Keratinocyte (primary cell): ENCODE results near the gene CDYL2. TPM values are rescaled to one million over a fixed set of nuclear protein-coding genes. Genes with fewer than 3 reads are reported as not detected.

Experiments
- DNase-seq: peaks from one replicate; pipeline ENCODE4 v3.0.0-alpha.2; 2011; ENCODE audit warnings: low read depth, missing footprints, low spot score
- FAIRE-seq: peaks from 2 replicates; lab custom pipeline; 2011; peaks lifted over from hg19 to GRCh38; lab: Jason Lieb, UNC
- H2AFZ ChIP-seq: 2 replicates; pipeline ENCODE4 v1.6.0; 2012; ENCODE audit warnings: low read length, control low read depth, inconsistent platforms; ENCODE audit not compliant: control insufficient read depth
- H3K27ac ChIP-seq: 2 replicates; pipeline ENCODE4 v1.5.1; 2011; ENCODE audit warnings: low read length; ENCODE audit not compliant: control insufficient read depth, insufficient read depth
- H3K27me3 ChIP-seq: 3 replicates; pipeline ENCODE4 v1.6.0; 2011; ENCODE audit warnings: low read length; ENCODE audit not compliant: control insufficient read depth, insufficient read depth; ENCODE audit errors: extremely low read depth
- H3K36me3 ChIP-seq, 2 experiments: 2 replicates in 1 of 2; 3 replicates in 1 of 2; pipeline ENCODE4 v1.5.1; 2011; ENCODE audit warnings: low read length in 2 of 2, mild to moderate bottlenecking in 1 of 2; ENCODE audit not compliant: control insufficient read depth in 2 of 2, insufficient read depth in 2 of 2; ENCODE audit errors: extremely low read depth in 1 of 2
- H3K4me1 ChIP-seq: 3 replicates; pipeline ENCODE4 v1.5.1; 2011; ENCODE audit warnings: low read length; ENCODE audit not compliant: control insufficient read depth, insufficient read depth; ENCODE audit errors: extremely low read depth
- H3K4me2 ChIP-seq: 3 replicates; pipeline ENCODE4 v1.6.0; 2011; ENCODE audit warnings: low read depth, low read length; ENCODE audit not compliant: control insufficient read depth, insufficient read depth; ENCODE audit errors: extremely low read depth
- H3K4me3 ChIP-seq, 3 experiments: fragments of 200-600 bp in 1 of 3; sonication (generic) in 1 of 3; 2 replicates in 2 of 3; 3 replicates in 1 of 3; pipeline ENCODE4 v1.5.1; 2011 to 2016; ENCODE audit warnings: low read length in 3 of 3, mild to moderate bottlenecking in 3 of 3, control low read depth in 2 of 3, inconsistent platforms in 1 of 3, low read depth in 1 of 3, mixed read lengths in 1 of 3, mixed run types in 1 of 3, moderate library complexity in 1 of 3; ENCODE audit not compliant: control insufficient read depth in 2 of 3, insufficient read depth in 2 of 3; ENCODE audit errors: extremely low read depth in 1 of 3
- H3K79me2 ChIP-seq: 2 replicates; pipeline ENCODE4 v1.6.0; 2012; ENCODE audit warnings: low read length; ENCODE audit not compliant: control insufficient read depth, insufficient read depth
- H3K9ac ChIP-seq: 3 replicates; pipeline ENCODE4 v1.6.0; 2011; ENCODE audit warnings: low read length; ENCODE audit not compliant: control insufficient read depth, insufficient read depth; ENCODE audit errors: extremely low read depth
- H3K9me1 ChIP-seq: 3 replicates; pipeline ENCODE4 v1.6.0; 2011; ENCODE audit warnings: low read length; ENCODE audit not compliant: control insufficient read depth, insufficient read depth; ENCODE audit errors: extremely low read depth
- H3K9me3 ChIP-seq: 2 replicates; pipeline ENCODE4 v1.5.1; 2012; ENCODE audit warnings: low read depth, low read length; ENCODE audit not compliant: control insufficient read depth
- H4K20me1 ChIP-seq: 3 replicates; pipeline ENCODE4 v1.6.0; 2011; ENCODE audit warnings: low read length; ENCODE audit not compliant: control insufficient read depth, insufficient read depth; ENCODE audit errors: extremely low read depth
- EZH2 ChIP-seq: IDR thresholded peaks from one replicate; pipeline ENCODE4 v1.6.1; 2012; ENCODE audit warnings: inconsistent platforms, mild to moderate bottlenecking, low read length, moderate library complexity
- dilution Hi-C: fragments of 300-500 bp; cut with MboI; formaldehyde crosslinking; loops from one replicate; pipeline ENCODE4 v1.7.0; 2020; ENCODE audit warnings: low sequenced_read_pairs; ENCODE audit not compliant: extremely low pct_ligation_motif_present
- polyA plus RNA-seq, 5 experiments: library from polyadenylated mRNA; depleted of rRNA in 3 of 5; stranded (reverse) in 3 of 5; stranded (forward) in 1 of 5; unstranded in 1 of 5; fragments of >200 nt; gene quantifications; 1 replicate in 1 of 5; 2 replicates in 3 of 5; 3 replicates in 1 of 5; pipeline versions ENCODE4 v1.2.1 to v1.2.3, GENCODE V29; 2011 to 2012; ENCODE audit warnings: missing spikeins in 2 of 5, low read depth in 1 of 5, low replicate concordance in 1 of 5
- TF ChIP-seq, protein P1 (sequence below), 3 experiments: IDR thresholded peaks in 1 of 3; conservative IDR thresholded peaks in 1 of 3; optimal IDR thresholded peaks in 1 of 3; 2 replicates in 2 of 3; 3 replicates in 1 of 3; pipeline versions ENCODE3 to v1.5.1; 2011; ENCODE audit warnings: low read length in 3 of 3, mild to moderate bottlenecking in 3 of 3, moderate library complexity in 2 of 3, control low read depth in 1 of 3, inconsistent platforms in 1 of 3; ENCODE audit not compliant: insufficient read depth in 2 of 3; ENCODE audit errors: extremely low read depth in 1 of 3

The CDYL2 gene
- polyA plus RNA-seq, 1 donor (not counting 4 experiments of a cell fraction or from before 2014, with no cell fraction given): 2.0 TPM

DNA sequence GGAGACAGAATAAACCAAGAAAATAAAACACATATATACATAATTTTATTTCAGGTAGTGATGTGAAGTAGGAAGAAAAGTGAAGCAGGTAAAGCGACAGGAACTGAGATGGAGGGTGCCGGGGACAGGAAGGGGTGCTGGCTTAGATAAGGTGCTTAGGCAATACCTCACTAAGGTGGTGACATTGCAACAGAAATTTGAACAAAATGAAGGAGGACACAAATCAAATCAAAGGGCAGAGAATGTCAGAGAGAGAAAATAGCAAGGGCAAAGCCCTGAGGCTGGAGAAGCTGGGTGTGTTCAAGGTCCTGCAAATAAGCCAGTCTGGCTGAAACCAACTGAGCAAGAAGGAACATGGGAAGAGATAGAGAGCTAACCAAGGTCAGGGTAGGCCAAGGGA lies 5.0 kb upstream of the CDYL2 start:
- dilution Hi-C loops: no loop called here
- Histone ChIP-seq H3K4me2 (no peak overlapping the region), H3K79me2 (no peaks in the 10 kb centered on the region), H3K9ac (no peak overlapping the region), H3K4me1 (peaks cover 10% of the 10 kb centered on the region), H3K9me1 (no peaks in the 10 kb centered on the region), H3K4me3 (no peak overlapping the region), H3K27me3 (no peaks in the 10 kb centered on the region), H3K27ac (no peak overlapping the region), H3K36me3 (no peaks in the 10 kb centered on the region), H3K9me3 (no peaks in the 10 kb centered on the region), H2AFZ (no peak overlapping the region), H4K20me1 (no peaks in the 10 kb centered on the region)
- FAIRE-seq (no peak), DNase-seq (no peak)
- TF ChIP-seq, protein P1, sequence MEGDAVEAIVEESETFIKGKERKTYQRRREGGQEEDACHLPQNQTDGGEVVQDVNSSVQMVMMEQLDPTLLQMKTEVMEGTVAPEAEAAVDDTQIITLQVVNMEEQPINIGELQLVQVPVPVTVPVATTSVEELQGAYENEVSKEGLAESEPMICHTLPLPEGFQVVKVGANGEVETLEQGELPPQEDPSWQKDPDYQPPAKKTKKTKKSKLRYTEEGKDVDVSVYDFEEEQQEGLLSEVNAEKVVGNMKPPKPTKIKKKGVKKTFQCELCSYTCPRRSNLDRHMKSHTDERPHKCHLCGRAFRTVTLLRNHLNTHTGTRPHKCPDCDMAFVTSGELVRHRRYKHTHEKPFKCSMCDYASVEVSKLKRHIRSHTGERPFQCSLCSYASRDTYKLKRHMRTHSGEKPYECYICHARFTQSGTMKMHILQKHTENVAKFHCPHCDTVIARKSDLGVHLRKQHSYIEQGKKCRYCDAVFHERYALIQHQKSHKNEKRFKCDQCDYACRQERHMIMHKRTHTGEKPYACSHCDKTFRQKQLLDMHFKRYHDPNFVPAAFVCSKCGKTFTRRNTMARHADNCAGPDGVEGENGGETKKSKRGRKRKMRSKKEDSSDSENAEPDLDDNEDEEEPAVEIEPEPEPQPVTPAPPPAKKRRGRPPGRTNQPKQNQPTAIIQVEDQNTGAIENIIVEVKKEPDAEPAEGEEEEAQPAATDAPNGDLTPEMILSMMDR (optimal IDR thresholded peaks at IDR 0.05 in 1 of 3, IDR thresholded peaks at IDR 0.05 in 1 of 3, conservative IDR thresholded peaks at IDR 0.05 in 1 of 3; ENCODE audit: extremely low read depth in 1 of 3, insufficient read depth in 2 of 3, low read length in 3 of 3): no peak
- TF ChIP-seq EZH2: no peak

GRCh38 chr16:80807906-80808305 lies 3.5 kb upstream of the CDYL2 start:
- H3K9ac ChIP-seq: no peak overlapping the region
- H3K9me1 ChIP-seq: no peaks in the 10 kb centered on the region
- no peak overlapping the region for H3K27ac ChIP-seq
- no peak overlapping the region for H2AFZ ChIP-seq
- dilution Hi-C loops: no loop called here
- no peak overlapping the region for H3K4me2 ChIP-seq
- no peak for TF ChIP-seq EZH2
- TF ChIP-seq, protein P1 (optimal IDR thresholded peaks at IDR 0.05 in 1 of 3, IDR thresholded peaks at IDR 0.05 in 1 of 3, conservative IDR thresholded peaks at IDR 0.05 in 1 of 3; ENCODE audit: extremely low read depth in 1 of 3, insufficient read depth in 2 of 3, low read length in 3 of 3): no peak
- no peaks in the 10 kb centered on the region for H3K9me3 ChIP-seq
- H3K79me2 ChIP-seq: no peaks in the 10 kb centered on the region
- FAIRE-seq (no peak), DNase-seq (no peak)
- H3K36me3 ChIP-seq: no peaks in the 10 kb centered on the region
- no peak overlapping the region for H3K4me3 ChIP-seq
- H3K27me3 ChIP-seq: no peaks in the 10 kb centered on the region
- no peaks in the 10 kb centered on the region for H4K20me1 ChIP-seq
- H3K4me1 ChIP-seq: peaks cover 10% of the 10 kb centered on the region
